Thyroid gland (tissue), 4 donors: ENCODE results near the gene ADGRG6. TPM values are rescaled to one million over a fixed set of nuclear protein-coding genes. Genes with fewer than 3 reads are reported as not detected.

Source experiments
- DNase-seq, 2 donors: peaks; one replicate each; pipeline ENCODE4 v3.0.0-alpha.2; 2019
- H3K27ac ChIP-seq, 3 donors: fragments of 200-600 bp; sonication (generic); 1 replicate in 2 of 3; 2 replicates in 1 of 3; pipeline ENCODE4 v1.5.1; 2016 to 2019; ENCODE audit warnings: mild to moderate bottlenecking in 1 of 3, moderate library complexity in 1 of 3
- H3K27me3 ChIP-seq: fragments of 200-600 bp; sonication (generic); one replicate; pipeline ENCODE4 v1.5.1; 2019
- H3K36me3 ChIP-seq, 2 donors: fragments of 200-600 bp; sonication (generic); one replicate each; pipeline ENCODE4 v1.5.1; 2016 to 2019
- H3K4me1 ChIP-seq, 2 donors: fragments of 200-600 bp; sonication (generic); one replicate each; pipeline ENCODE4 v1.5.1; 2017 to 2019
- H3K4me3 ChIP-seq, 3 donors: fragments of 200-600 bp; sonication (generic); replicated peaks in 1 of 3; 1 replicate in 2 of 3; 2 replicates in 1 of 3; pipeline ENCODE4 v1.5.1; 2016; ENCODE audit warnings: mild to moderate bottlenecking in 1 of 3
- H3K9me3 ChIP-seq: fragments of 200-600 bp; sonication (generic); one replicate; pipeline ENCODE4 v1.5.1; 2017
- CTCF ChIP-seq, 6 experiments: fragments of 200-600 bp in 3 of 6; fragments of 450-650 bp in 3 of 6; sonication (generic) in 3 of 6; IDR thresholded peaks; one replicate each; pipeline ENCODE4 v1.5.1; 2016 to 2019; ENCODE audit warnings: antibody characterized with exemption in 6 of 6, mild to moderate bottlenecking in 2 of 6, inconsistent platforms in 1 of 6, moderate library complexity in 1 of 6
- POLR2A ChIP-seq, 2 donors: fragments of 450-650 bp; IDR thresholded peaks; one replicate each; pipeline ENCODE4 v1.6.1; 2017; ENCODE audit warnings: antibody characterized with exemption in 2 of 2, mild to moderate bottlenecking in 2 of 2, moderate library complexity in 1 of 2
- WGBS, 2 donors: methylation state at CpG; one replicate each; pipeline ENCODE4 v1.1.5; 2017; 5-methylcytosine and 5-hydroxymethylcytosine counted together
- intact Hi-C: fragments of 100-400 bp; cut with DNase I; formaldehyde crosslinking; loops from one replicate; pipeline ENCODE4 v1.15.1; 2023
- total RNA-seq, 4 donors: library from RNA; depleted of rRNA; stranded (reverse); fragments of >200 nt; gene quantifications; one replicate each; pipeline ENCODE4 v1.2.3, GENCODE V29; 2016

Gene ADGRG6
- total RNA-seq, 4 donors from 2014 or later = 2.9 to 10.5 (median 7.1) TPM

- 71 to 78% methylated on average over 2 of the region's 2 CpGs for WGBS, 2 donors
- intact Hi-C loops = no loop called here
- no peaks in the 10 kb centered on the region for H3K27me3 ChIP-seq
- H3K9me3 ChIP-seq = no peaks in the 10 kb centered on the region
- H3K36me3 ChIP-seq = no peaks in the 10 kb centered on the region
- no peak for TF ChIP-seq CTCF (IDR thresholded peaks at IDR 0.05)
- no peak for TF ChIP-seq POLR2A (IDR thresholded peaks at IDR 0.05)
- H3K27ac ChIP-seq = no peak overlapping the region
- DNase-seq = no peak
- no peak overlapping the region for H3K4me3 ChIP-seq
- no peaks in the 10 kb centered on the region for H3K4me1 ChIP-seq
Measured at GRCh38 chr6:142334294-142334693, 32.5 kb downstream of the ADGRG6 start.

DNA sequence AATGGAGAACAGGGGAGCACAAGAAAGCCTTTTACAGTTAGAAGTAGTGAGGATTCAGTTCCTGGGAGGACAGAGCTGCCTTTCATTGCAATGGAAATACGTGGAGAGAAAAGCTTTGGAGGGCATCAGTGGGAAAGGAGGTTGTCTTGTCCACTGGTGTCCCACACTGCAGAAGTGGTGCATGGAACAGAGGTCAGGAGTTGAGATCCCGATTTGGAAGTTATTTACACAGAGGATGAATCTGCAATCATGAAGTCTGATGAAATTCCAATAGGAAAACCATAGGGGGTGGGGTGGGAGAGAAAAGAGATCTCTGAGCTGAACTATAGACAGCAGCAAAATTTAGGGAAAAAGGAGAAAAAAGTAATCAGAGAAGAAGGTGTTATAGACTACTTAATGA is 33.6 kb downstream of the ADGRG6 start:
- H3K9me3 ChIP-seq = no peaks in the 10 kb centered on the region
- 87 to 88% methylated on average over 2 of the region's 2 CpGs for WGBS, 2 donors
- H3K4me1 ChIP-seq = no peaks in the 10 kb centered on the region
- no peaks in the 10 kb centered on the region for H3K27me3 ChIP-seq
- no peak overlapping the region for H3K4me3 ChIP-seq
- no peak for DNase-seq
- intact Hi-C loops = no loop called here
- TF ChIP-seq POLR2A (IDR thresholded peaks at IDR 0.05) (no peak), CTCF (IDR thresholded peaks at IDR 0.05) (no peak)
- H3K36me3 ChIP-seq = no peaks in the 10 kb centered on the region
- no peak overlapping the region for H3K27ac ChIP-seq

DNA sequence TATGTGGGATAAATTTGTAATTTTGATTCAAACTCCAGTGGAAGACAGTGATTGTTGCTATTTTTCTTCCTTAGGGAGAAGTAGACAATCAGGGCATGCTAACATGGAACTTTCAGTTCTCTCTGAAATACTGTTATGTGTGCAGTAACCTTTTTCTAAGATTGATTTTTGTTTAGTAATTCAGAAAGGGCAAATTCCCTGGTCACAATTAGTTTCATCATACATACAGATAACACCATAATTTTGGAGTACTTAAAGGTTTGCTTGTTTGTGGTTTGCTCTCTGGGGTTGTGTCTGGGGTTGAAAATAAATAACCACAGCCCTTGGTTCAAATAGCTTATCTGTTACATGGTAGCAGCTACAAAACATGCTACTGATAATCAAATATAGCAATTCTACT is 34.4 kb downstream of the ADGRG6 start:
- intact Hi-C loops = no loop called here
- Histone ChIP-seq H3K4me3 (no peak overlapping the region), H3K27me3 (no peaks in the 10 kb centered on the region), H3K4me1 (no peaks in the 10 kb centered on the region), H3K9me3 (no peaks in the 10 kb centered on the region), H3K36me3 (no peaks in the 10 kb centered on the region), H3K27ac (no peak overlapping the region)
- DNase-seq = no peak
- TF ChIP-seq CTCF (IDR thresholded peaks at IDR 0.05) = no peak
- no peak for TF ChIP-seq POLR2A (IDR thresholded peaks at IDR 0.05)

DNA sequence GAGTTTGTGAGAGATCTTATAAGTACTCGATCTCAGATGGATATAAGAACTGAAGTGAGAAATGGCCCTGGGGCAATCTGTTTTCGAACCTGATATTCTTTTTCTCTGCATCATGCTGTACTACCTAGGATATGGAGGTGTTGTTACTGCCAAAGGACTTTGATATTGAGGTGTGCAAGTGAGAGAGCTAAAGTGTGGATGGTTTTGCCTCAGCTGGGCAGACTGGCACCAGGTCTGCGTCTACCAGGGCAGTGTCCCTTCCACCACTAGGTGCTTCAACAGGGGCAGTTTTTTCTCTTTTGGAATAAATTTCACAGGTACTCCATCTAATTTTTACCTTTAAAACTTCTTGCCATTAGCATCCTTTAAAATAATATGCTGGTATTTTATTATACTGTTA is 35.0 kb downstream of the ADGRG6 start:
- Histone ChIP-seq H3K4me1 (no peaks in the 10 kb centered on the region), H3K9me3 (no peaks in the 10 kb centered on the region), H3K27me3 (no peaks in the 10 kb centered on the region), H3K4me3 (no peak overlapping the region), H3K36me3 (no peaks in the 10 kb centered on the region), H3K27ac (no peak overlapping the region)
- TF ChIP-seq POLR2A (IDR thresholded peaks at IDR 0.05) = no peak
- TF ChIP-seq CTCF (IDR thresholded peaks at IDR 0.05) = no peak
- intact Hi-C loops = no loop called here
- no peak for DNase-seq
- 92% methylated on average over 3 of the region's 3 CpGs for WGBS, 2 donors

DNA sequence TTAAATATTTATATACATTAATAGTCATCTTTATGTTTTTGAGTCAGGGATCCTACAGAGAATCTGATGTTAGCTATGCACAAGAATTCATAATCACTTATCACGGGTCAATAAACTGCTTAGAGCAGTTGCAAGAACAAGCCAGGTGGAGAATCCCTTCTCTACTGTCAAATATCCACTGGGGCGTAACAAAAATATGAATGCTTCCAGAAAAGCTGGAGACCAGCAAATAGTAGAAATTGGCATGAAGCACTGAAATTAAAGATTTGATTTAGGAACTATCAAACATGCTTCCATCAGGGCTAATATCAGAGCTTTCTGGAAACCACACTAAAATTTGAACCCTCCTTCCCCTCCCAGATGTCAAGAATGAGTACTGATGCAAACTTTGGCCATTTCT is 37.3 kb downstream of the ADGRG6 start:
- H3K27ac ChIP-seq = no peak overlapping the region
- no peak for DNase-seq
- no peaks in the 10 kb centered on the region for H3K36me3 ChIP-seq
- no peaks in the 10 kb centered on the region for H3K27me3 ChIP-seq
- intact Hi-C loops = no loop called here
- TF ChIP-seq POLR2A (IDR thresholded peaks at IDR 0.05) = no peak
- no peak for TF ChIP-seq CTCF (IDR thresholded peaks at IDR 0.05)
- no peak overlapping the region for H3K4me3 ChIP-seq
- WGBS, 2 donors = 70 to 74% methylated on average over 2 of the region's 2 CpGs
- H3K4me1 ChIP-seq = no peaks in the 10 kb centered on the region
- no peaks in the 10 kb centered on the region for H3K9me3 ChIP-seq
